ENCODE data around the gene EVX2. TPM values are rescaled to one million over a fixed set of nuclear protein-coding genes. Genes with fewer than 3 reads are reported as not detected.

Gene EVX2
- polyA plus RNA-seq, 4 donors = 0.04 TPM; not detected in 3

DNA sequence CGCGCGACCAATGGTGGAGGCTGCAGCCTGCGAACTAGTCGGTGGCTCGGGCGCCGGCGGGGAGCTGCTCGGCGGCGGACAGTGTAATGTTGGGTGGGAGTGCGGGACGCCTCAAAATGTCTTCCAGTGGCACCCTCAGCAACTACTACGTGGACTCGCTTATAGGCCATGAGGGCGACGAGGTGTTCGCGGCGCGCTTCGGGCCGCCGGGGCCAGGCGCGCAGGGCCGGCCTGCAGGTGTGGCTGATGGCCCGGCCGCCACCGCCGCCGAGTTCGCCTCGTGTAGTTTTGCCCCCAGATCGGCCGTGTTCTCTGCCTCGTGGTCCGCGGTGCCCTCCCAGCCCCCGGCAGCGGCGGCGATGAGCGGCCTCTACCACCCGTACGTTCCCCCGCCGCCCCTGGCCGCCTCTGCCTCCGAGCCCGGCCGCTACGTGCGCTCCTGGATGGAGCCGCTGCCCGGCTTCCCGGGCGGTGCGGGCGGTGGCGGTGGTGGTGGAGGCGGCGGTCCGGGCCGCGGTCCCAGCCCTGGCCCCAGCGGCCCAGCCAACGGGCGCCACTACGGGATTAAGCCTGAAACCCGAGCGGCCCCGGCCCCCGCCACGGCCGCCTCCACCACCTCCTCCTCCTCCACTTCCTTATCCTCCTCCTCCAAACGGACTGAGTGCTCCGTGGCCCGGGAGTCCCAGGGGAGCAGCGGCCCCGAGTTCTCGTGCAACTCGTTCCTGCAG, 39.1 kb upstream of the EVX2 start, which contains the start of gene HOXD9:
Gene HOXD9 (plus strand): TSS at position 37 of the 728 bp plus-strand sequence. CDS start 50 bp downstream, at position 87.
- DNase-seq (ENCODE audit: low read depth in 4 of 4, low spot score in 3 of 4) = no peak

DNA sequence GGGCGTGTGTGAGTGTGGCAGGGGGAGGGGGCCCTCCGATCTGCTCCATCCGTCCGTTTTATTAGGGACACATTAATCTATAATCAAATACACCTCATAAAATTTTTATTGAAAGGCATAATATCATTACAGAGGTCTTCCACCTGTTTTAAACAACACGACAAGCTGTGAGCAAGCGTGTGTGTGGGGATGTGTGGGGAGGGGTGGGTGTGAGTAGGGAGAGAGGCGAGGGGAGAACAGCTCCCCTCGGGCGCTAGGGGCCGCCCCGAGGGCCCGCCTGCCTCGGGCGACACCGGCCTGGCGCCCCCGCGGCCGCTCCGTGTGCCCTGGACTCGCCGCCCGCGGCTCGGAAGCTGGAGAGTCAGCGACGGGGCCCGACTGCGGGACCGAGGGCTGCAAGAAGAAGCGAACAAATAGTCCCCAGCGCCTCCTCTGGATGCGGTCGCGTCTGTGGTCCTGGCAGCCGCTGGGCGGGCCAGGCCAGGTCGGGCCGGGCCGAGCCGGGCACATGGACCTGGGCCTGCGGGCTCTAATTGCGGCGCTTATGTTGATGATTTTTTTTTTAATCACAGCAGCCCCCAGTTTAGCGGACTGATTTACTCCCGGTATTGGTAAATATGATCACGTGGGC, 38.4 kb upstream of the EVX2 start:
- no peak for DNase-seq (ENCODE audit: low read depth in 4 of 4, low spot score in 3 of 4)

DNA sequence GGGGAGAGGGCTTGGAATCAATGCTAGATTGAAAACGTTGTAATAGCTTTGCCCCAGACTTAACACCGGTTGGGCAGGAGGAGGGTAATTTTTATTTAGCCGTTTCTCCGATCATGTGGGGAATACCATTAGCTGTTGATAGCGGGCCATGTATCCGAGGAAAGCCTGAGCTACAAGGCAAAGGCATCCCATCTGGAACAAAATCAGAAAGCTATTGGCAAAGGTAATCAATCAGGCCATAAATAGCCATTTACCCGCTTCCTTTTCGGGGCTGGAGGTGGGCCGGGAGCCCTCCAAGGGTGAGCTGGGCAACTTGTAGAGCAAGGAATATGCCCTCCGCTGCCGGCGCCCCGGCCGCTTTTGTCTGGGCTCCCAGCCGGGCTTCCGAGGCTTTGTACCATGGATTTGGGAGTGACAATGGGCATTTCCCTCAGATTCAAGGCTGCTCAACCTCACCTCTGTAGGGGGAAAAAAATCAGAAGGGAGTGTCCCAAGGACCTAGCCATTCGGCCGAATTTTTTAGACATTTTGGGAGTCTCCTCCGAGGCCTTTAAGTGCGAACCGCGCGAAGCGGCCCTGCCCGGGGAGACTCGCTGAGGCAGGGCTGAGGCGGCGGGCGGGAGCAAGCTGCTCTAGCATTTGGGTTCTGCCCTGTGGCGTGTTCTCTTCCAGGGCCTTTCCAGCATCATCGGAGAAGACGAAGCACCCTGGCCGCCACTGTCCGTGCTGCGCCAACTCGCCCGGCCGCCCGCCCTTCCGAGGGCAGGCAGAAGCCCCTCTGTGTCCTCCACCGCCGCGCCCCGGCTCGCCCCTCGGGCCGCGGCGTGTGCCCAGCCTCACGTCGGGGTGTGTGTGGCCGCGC, 37.7 kb upstream of the EVX2 start:
- no peak for DNase-seq (ENCODE audit: low read depth in 4 of 4, low spot score in 3 of 4)

DNA sequence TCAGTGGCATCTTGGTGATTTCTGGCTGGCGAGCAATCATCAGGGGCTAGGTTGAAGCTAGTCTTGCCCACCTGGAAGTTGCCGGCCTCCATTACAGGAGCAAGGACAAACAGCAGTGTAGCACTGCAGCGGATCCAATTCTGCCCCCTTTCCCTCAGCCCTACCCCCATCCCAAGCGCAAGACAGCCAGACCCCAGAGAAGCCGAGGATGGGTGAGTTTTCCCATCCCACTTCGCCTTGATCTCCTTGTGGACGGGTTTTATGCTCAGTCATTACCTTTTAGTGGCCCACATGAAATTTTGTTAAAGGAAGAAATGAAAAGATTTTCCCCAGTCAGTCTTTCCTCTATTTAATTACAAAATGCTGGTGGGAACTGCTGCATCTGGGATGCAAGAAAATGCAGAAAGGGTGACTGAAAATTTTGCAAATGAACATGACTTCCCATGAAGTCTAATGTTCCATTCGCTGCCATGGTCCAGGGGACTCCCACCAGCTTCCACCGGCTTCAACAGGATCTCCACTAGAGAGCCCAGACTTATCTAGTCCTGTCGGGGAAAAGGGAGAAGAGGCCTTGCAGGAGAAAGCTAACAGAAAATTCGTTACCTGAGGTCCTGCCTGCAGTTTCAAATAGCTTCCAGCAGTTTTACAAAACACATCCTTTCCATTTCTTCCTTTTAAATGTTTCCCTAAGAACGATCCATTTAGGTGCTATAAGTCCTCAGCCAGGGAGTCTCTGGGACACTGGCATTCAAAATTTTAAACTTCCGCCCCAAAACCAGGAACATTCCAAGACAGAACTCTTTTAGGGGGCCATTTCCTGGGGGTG, 36.8 kb upstream of the EVX2 start:
- no peak for DNase-seq (ENCODE audit: low read depth in 4 of 4, low spot score in 3 of 4)

DNA sequence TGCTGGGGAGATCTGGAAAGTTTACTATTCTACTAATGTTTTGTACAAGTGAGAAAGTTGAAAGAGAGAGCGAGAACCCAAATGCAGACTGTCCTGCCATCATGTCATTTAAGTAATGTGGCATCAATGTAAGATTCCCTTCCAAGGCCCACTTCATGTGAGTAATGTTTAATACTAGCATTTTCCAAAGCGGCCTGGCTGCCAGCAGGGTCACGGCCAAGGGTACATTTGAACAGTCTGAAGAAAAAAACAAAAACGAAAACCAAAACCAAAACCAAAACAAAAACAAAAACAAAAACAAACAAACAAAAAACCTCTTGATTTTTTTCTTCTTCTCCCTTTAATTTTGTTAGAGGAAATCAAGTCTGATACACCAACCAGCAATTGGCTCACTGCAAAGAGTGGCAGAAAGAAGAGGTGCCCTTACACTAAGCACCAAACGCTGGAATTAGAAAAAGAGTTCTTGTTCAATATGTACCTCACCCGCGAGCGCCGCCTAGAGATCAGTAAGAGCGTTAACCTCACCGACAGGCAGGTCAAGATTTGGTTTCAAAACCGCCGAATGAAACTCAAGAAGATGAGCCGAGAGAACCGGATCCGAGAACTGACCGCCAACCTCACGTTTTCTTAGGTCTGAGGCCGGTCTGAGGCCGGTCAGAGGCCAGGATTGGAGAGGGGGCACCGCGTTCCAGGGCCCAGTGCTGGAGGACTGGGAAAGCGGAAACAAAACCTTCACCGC, 35.0 kb upstream of the EVX2 start:
- no peak for DNase-seq (ENCODE audit: low read depth in 4 of 4, low spot score in 3 of 4)

DNA sequence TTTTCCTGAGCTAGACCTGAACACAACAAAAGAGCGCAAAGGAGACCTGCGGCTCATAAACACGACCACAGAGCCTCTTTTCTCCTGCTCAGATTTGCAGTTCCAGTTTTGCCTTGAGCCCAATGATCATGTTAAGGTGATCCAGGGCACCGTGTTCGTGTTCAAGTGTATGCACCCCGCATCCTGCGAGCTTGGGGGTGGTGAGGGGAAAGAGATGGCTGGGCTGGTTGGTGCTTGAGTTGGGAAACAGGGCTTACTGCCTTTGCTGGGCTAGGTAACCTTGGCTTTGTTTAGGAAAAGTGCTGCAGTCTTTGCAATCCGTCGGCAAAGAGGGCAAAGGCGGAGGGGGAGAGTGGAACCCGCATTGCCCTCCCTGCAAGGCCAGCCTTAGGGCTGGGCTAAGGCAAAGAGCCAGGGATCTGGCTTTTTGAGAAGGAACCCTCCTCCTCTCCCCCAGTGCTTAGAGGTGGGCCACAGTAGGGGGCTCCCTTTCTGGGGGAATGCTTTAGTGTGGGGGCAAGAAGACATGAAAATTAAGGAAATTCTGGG, 34.1 kb upstream of the EVX2 start:
- DNase-seq (ENCODE audit: low read depth in 4 of 4, low spot score in 3 of 4) = no peak

DNA sequence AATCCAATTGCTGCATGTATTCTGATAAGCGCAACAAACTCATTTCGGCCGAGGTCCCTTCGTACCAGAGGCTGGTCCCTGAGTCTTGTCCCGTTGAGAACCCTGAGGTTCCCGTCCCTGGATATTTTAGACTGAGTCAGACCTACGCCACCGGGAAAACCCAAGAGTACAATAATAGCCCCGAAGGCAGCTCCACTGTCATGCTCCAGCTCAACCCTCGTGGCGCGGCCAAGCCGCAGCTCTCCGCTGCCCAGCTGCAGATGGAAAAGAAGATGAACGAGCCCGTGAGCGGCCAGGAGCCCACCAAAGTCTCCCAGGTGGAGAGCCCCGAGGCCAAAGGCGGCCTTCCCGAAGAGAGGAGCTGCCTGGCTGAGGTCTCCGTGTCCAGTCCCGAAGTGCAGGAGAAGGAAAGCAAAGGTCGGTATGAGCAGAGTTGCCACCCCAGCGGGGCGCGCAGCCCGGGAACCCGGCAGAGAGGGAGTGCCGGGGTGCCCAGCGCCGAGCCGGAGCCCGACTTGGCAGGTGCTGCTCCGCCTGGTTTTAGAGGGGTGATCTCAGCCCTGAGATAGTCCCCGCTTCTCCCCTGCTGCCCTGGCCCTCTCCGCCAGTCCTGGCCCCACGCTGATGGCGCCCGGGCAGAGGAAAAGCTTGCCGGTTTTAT, 33.5 kb upstream of the EVX2 start:
- DNase-seq (ENCODE audit: low read depth in 4 of 4, low spot score in 3 of 4) = no peak

DNA sequence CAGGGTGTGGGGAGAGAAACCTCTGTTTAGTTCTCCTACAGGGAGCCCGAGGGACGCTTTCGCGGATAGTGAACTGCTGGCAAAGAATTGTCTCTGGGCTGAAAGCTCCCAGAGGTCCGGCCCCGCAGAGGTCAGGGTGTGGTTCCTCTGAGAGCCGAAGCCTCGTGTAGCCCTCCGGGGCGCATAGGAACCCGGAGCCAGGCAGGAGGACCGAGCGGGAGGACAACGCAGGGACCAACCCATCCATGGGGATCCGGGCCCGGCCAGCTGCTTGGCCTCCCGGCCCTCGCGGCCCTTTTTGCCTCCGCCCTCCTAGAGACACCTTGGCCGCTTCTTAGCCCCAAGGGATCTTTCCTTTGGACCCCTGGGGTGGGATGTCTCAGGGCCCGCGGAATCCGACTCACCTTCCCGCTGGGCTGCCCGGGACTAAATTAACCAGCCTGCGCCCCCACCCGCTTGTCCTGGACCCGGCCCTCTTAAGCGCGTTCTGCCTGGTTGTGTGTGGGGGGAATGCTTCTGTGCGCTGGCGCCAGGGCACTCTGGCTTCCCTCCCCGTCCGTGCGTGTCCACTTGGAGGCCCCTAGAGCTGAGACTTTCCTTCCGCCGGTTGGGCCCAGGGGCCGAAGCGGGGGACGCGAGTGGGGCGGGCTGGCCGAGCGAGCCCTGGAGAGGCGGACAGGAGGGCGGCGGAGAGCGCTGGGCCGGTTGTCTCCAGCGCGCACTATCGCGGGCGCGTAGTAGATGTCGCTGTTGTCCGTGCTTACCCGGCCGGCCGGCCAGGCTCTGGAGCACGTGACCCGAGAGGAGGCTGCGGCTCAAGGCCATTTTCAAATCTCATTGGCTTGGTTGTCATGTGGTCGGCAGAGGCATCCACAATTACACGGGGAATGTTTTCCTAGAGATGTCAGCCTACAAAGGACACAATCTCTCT, 32.4 kb upstream of the EVX2 start, which contains the start of gene HOXD10:
Gene HOXD10 (plus strand): TSS at position 896 of the 931 bp plus-strand sequence. CDS start 56 bp downstream, outside the sequence.
- DNase-seq (ENCODE audit: low read depth in 4 of 4, low spot score in 3 of 4) = peak in 1 of 4 donors; percentile 90

DNA sequence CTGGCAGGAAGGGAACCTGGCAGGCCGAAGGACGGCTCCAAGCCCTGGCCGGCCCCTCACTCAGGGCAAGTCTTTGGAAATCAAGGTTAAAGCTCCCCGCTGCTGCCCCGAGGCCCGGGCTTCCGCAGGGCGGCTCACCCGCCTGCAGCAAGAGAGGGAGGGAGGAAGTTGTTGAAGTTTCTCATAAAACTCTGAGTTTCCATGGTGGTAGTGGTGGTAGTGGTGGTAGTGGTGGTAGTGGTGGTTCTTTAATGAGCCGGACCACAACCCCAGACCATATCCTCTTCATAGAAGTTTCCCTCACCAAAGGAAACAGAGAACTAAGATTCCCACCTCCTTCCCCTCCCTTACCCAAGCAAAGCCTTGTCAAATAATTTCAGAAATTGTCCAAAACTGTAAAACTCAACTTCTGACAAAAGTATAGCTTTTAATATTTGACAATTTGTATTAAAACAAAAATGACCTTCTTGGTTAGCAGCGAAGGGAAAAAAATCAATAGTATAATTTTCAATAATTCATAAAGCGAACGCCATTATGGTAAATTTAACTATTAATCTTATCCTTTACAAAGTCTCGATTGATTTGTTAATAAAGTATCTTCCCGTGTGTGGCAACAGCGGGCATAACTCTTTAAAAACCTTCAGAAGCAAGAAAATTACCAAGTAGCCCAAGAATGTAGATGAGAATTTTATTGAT, 31.3 kb upstream of the EVX2 start:
- DNase-seq (ENCODE audit: low read depth in 4 of 4, low spot score in 3 of 4) = no peak

DNA sequence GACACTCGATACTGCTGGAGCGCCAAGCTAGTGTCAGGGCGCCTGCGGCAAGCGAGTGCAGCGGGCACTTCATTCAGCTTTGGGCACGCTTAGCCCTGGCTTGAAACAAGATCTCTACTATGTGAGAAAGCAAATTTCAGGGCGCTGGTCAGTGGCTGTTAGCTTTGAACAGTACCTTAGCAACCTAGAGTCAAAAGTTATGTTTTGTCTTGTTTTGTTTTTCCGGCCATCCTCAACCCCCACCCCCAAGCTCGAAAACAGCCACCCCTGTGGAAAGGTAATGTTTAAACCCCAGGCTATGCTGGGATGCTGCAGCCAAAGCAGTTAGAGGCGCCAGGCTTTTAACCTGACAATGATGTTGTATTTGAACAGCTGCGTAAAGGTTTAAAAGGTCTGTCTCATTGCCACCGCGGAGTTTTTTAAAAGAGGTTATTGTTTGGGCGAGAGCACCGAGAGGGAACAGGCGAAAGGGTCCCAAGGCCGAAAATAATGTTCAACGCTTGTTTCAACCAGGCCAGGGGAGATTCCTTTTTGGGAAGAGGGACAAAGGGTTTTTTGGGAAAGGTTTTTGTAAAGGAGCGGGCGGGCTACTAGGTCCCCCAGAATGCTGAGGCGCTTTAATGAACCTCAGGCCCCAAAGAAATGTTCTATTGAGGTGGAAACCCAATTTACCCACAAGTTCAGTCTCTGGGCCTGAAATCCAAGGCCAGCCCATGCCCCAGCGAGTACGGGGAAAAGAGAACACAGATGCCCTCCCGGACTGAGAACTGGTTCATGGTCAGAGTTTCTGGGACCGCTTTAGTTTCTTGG, 30.6 kb upstream of the EVX2 start:
- DNase-seq (ENCODE audit: low read depth in 4 of 4, low spot score in 3 of 4) = no peak

DNA sequence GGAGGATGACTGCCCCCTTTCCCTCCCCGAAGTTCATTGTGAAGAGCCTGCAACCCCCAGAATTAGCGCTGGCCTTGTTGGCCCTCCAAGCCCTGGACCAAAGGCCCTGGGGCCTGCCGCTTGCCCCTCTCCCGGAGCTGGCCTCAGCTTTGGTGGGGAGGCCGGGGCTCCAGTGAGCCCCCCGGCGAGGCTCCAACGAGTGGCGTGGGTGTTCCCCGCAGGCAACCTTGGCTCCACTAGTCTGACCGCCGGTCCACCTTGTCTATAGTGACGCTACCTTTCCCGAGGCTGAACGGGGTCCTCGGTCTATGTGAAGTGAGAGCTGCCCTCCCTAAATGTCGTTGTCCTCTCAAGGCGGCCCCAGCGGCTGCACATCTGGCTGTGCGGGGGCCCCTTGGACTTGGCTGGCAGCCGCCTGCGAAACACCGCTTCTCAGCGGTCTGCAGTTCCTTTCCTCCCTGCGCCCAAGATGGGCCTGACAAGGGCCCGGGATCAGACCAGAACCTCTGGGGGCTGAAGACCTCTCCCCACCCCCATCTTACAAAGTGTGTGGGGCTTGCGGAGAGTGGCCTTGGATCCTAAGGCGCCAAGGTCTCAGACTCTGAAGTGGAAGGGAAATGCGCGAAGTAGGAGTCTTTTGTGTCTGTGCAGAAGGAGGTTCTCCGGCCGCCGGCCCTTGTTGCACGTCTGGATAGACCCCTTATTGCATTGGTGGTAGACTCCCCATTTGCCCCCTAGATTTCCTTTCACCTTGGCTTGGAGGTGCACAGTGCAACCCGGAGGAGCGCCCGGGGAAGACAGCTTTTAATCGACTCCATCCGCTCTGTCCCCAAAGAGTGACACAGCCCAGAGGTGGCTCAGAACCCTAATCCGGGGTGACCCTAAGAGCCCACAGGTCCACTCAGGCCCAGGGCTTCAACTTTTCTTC, 28.9 kb upstream of the EVX2 start:
- DNase-seq (ENCODE audit: low read depth in 4 of 4, low spot score in 3 of 4) = no peak

DNA sequence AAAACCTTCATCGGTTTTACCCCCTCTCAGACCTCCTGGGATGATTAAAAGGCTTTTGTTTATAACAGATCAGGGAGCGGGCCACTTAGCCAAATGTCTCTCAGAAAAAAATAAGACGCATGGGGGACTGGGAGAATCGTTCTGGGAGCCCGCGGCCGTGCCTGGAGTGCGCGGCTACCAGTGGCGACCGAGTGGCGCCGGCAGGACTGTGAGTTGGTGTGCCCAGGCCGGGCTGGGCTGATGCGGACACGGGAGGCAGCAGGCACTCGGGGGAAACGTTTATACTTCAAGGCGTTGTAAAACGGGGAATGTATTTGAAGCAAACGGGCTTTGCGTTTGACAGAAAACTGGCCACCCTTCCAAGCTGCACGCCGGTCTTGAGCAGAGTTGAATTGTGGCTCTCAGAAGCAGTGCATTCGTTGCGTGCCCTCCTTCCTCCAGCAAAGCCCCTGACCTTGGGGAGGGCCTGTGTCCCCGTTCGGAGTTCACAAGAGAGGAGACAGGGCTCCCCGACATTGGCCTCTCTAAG, 28.1 kb upstream of the EVX2 start:
- DNase-seq (ENCODE audit: low read depth in 4 of 4, low spot score in 3 of 4) = no peak

DNA sequence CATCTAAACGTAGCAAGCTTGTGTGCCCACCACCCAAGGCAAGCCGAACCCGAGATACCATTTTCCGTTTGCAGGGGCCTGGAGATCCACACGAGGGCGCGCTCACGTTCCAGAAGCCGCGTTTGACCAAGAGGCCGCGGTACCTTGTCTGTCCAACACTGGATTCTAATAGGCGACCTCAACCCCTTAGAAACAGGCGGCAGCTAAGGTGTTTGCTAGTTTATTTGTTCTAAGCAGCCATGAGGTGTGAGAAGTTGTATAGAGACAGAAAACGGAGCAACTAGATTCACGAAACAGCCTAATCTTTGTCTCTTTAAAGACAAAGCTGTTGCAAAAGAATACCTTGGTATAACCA, 27.5 kb upstream of the EVX2 start:
- DNase-seq (ENCODE audit: low read depth in 4 of 4, low spot score in 3 of 4) = no peak

DNA sequence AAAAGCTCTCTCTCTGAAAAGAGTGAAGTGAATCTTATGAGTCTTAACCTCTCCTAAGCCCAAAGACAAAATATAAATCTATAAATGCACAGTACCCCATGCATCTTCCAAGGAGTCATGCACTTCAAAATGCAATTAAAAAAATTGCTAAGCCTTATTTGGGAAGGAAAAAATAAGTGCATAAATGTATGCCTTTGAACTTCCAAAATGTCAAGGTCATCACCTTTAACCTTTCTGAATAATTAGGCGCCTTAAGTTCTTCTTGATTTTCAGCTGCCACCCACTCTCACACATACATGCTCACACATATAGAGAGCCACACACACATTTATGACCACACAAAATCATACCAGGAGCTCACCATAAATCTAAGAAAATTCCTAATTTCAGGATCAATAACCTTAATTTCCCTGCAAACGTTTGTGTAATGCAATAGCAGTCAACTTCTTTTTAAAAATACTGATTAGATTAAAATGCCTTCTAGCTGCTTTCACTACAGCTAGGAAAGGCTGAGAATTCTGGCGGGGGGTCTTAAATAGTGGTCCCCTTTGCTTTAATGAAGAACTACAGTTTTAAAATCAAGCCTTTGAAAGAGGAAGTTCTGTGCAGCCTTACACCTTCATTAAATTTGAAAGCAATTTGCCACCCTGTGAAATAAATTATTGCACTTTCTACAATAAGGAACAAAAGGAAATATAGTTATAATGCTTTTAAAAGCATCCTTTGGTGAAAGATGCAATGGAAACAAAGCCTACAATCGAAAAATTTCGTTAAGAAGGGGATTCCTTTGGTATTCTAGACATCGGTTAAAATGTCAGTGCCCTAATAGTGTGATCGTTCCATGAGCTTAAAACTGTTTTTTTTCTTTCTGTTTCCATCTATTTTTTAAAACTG, 26.9 kb upstream of the EVX2 start:
- DNase-seq (ENCODE audit: low read depth in 4 of 4, low spot score in 3 of 4) = no peak
